Colonic mucosa (tissue), 4 donors: ENCODE measurements around the gene APBA3. TPM values are rescaled to one million over a fixed set of nuclear protein-coding genes. Genes with fewer than 3 reads are reported as not detected.

Experiments
- DNase-seq: peaks from one replicate; pipeline ENCODE4 v3.0.0-alpha.2; 2020
- H3K27ac ChIP-seq: fragments of 200-600 bp; one replicate; pipeline ENCODE4 v1.8.0; 2021
- H3K27me3 ChIP-seq: fragments of 200-600 bp; one replicate; pipeline ENCODE4 v1.8.0; 2021
- H3K36me3 ChIP-seq: fragments of 200-600 bp; one replicate; pipeline ENCODE4 v1.8.0; 2021
- H3K4me1 ChIP-seq: fragments of 200-600 bp; one replicate; pipeline ENCODE4 v1.8.0; 2021; ENCODE audit warnings: mild to moderate bottlenecking
- H3K4me3 ChIP-seq: fragments of 200-600 bp; one replicate; pipeline ENCODE4 v1.8.0; 2021
- H3K9ac ChIP-seq, 2 donors: one replicate each; pipeline ENCODE4 v1.7.0; 2013; ENCODE audit warnings: control low read depth in 2 of 2, low read depth in 2 of 2, low read length in 2 of 2
- H3K9me3 ChIP-seq: fragments of 200-600 bp; one replicate; pipeline ENCODE4 v1.8.0; 2021
- CTCF ChIP-seq: fragments of 200-600 bp; IDR thresholded peaks from one replicate; pipeline ENCODE4 v1.8.0; 2022; ENCODE audit warnings: antibody characterized with exemption, mild to moderate bottlenecking
- intact Hi-C: fragments of 100-400 bp; cut with DNase I; formaldehyde crosslinking; loops from one replicate; pipeline ENCODE4 v1.14.1; 2022
- total RNA-seq, 2 donors: library from RNA; stranded (reverse); fragmentation: NEBNext Ultra II Directional in 1 of 2; extraction: Animal tissue kit (Norgen Biotek cat#: 25700) in 1 of 2; gene quantifications; one replicate each; pipeline ENCODE4 v1.2.1, GENCODE V29; 2021
- donor health status: healthy.
- donor health status: DM: no; HTN: no; CAD: no.
- donor health status: DM: no; HTN: no; CAD: no.

Gene APBA3
- total RNA-seq, 2 donors from 2014 or later, result 21.0 to 29.3 TPM

- no peak overlapping the region for H3K9ac ChIP-seq
- no peak overlapping the region for H3K4me3 ChIP-seq
- intact Hi-C loops, result no loop called here
- H3K36me3 ChIP-seq, result peaks cover 7% of the 10 kb centered on the region
- no peak overlapping the region for H3K27ac ChIP-seq
- no peaks in the 10 kb centered on the region for H3K9me3 ChIP-seq
- no peak for TF ChIP-seq CTCF
- no peaks in the 10 kb centered on the region for H3K27me3 ChIP-seq
- DNase-seq, result no peak
- no peaks in the 10 kb centered on the region for H3K4me1 ChIP-seq
These were observed 23.8 kb downstream of the APBA3 start for GRCh38 chr19:3737487-3738205.

GRCh38 chr19:3736106-3736724, 25.3 kb downstream of the APBA3 start:
- intact Hi-C loops, result no loop called here
- no peak for DNase-seq
- Histone ChIP-seq H3K9me3 (no peaks in the 10 kb centered on the region), H3K27ac (no peak overlapping the region), H3K4me3 (no peak overlapping the region), H3K4me1 (no peaks in the 10 kb centered on the region), H3K36me3 (peaks cover 7% of the 10 kb centered on the region), H3K9ac (no peak overlapping the region), H3K27me3 (no peaks in the 10 kb centered on the region)
- no peak for TF ChIP-seq CTCF

GRCh38 chr19:3734310-3734600, 27.2 kb downstream of the APBA3 start:
- H3K27me3 ChIP-seq, result no peaks in the 10 kb centered on the region
- no peak overlapping the region for H3K9ac ChIP-seq
- intact Hi-C loops, result no loop called here
- no peak for TF ChIP-seq CTCF
- no peak overlapping the region for H3K27ac ChIP-seq
- H3K9me3 ChIP-seq, result no peaks in the 10 kb centered on the region
- H3K4me1 ChIP-seq, result no peaks in the 10 kb centered on the region
- DNase-seq, result no peak
- H3K36me3 ChIP-seq, result peaks cover 7% of the 10 kb centered on the region
- no peak overlapping the region for H3K4me3 ChIP-seq

GRCh38 chr19:3733549-3734309, 27.8 kb downstream of the APBA3 start:
- no peaks in the 10 kb centered on the region for H3K4me1 ChIP-seq
- no peaks in the 10 kb centered on the region for H3K9me3 ChIP-seq
- H3K27ac ChIP-seq, result no peak overlapping the region
- H3K27me3 ChIP-seq, result no peaks in the 10 kb centered on the region
- H3K4me3 ChIP-seq, result no peak overlapping the region
- H3K9ac ChIP-seq, result no peak overlapping the region
- no peak for DNase-seq
- H3K36me3 ChIP-seq, result peaks cover 7% of the 10 kb centered on the region
- intact Hi-C loops, result no loop called here
- no peak for TF ChIP-seq CTCF

GRCh38 chr19:3732108-3732507, 29.4 kb downstream of the APBA3 start:
- no peak for TF ChIP-seq CTCF
- DNase-seq, result no peak
- Histone ChIP-seq H3K9me3 (no peaks in the 10 kb centered on the region), H3K36me3 (no peaks in the 10 kb centered on the region), H3K9ac (no peak overlapping the region), H3K27ac (no peak overlapping the region), H3K4me3 (no peak overlapping the region), H3K4me1 (no peaks in the 10 kb centered on the region), H3K27me3 (no peaks in the 10 kb centered on the region)
- intact Hi-C loops, result no loop called here
